Panc1 (cell line): ENCODE measurements around the gene MOB1A. TPM values are rescaled to one million over a fixed set of nuclear protein-coding genes. Genes with fewer than 3 reads are reported as not detected.

Experiments
- ATAC-seq: fragments of 200-7000 bp; cut with Tn5 transposase; 2 replicates; pipeline ENCODE4 v1.9.1; 2020; ENCODE audit warnings: mild to moderate bottlenecking, moderate library complexity
- BruUV-seq: library from RNA; stranded (reverse); fragments of 400-500 nt; replicated peaks from 2 replicates; lab custom pipeline; 2021; lab: Mats Ljungman, UMichigan
- CTCF ChIA-PET: fragments of 300-600 bp; sonication (Branson Sonifier 250); formaldehyde crosslinking; loops from one replicate; lab custom pipeline; 2022; ENCODE audit warnings: antibody characterized with exemption; lab: Charles Lee
- POLR2A ChIA-PET: fragments of 300-600 bp; sonication (Branson Sonifier 250); formaldehyde crosslinking; loops from one replicate; lab custom pipeline; 2022; ENCODE audit warnings: antibody characterized with exemption; lab: Charles Lee
- DNase-seq: peaks from one replicate; pipeline ENCODE4 v3.0.0-alpha.2; 2010; ENCODE audit warnings: low read depth, low spot score
- H3K27ac ChIP-seq: 2 replicates; pipeline ENCODE4 v1.5.1; 2011; ENCODE audit warnings: mild to moderate bottlenecking, low read length, inconsistent platforms
- H3K27me3 ChIP-seq: fragments of 200-500 bp; sonication (Bioruptor generic); 2 replicates; pipeline ENCODE4 v1.6.0; 2014; ENCODE audit warnings: low read length, inconsistent platforms; ENCODE audit not compliant: control insufficient read depth, insufficient read depth
- H3K36me3 ChIP-seq: fragments of 200-500 bp; sonication (Bioruptor generic); 2 replicates; pipeline ENCODE4 v1.5.1; 2014; ENCODE audit warnings: inconsistent platforms, mild to moderate bottlenecking, low read length, moderate library complexity; ENCODE audit not compliant: control insufficient read depth, insufficient read depth
- H3K4me1 ChIP-seq: 2 replicates; pipeline ENCODE4 v1.5.1; 2011; ENCODE audit warnings: inconsistent platforms, mild to moderate bottlenecking, low read length, moderate library complexity; ENCODE audit not compliant: control insufficient read depth, insufficient read depth
- H3K4me3 ChIP-seq, 2 experiments: 2 replicates each; pipeline ENCODE4 v1.5.1; 2011 to 2012; ENCODE audit warnings: low read depth in 2 of 2, low read length in 2 of 2, mild to moderate bottlenecking in 2 of 2, inconsistent platforms in 1 of 2, moderate library complexity in 1 of 2
- H3K9me3 ChIP-seq: fragments of 200-500 bp; sonication (Bioruptor generic); 2 replicates; pipeline ENCODE4 v1.5.1; 2014; ENCODE audit warnings: low read depth, mild to moderate bottlenecking, inconsistent platforms, low read length, moderate library complexity; ENCODE audit not compliant: control insufficient read depth, insufficient read depth
- CTCF ChIP-seq: fragments of 450-650 bp; IDR thresholded peaks from 2 replicates; pipeline ENCODE4 v1.5.1; 2017; ENCODE audit warnings: mild to moderate bottlenecking
- POLR2AphosphoS5 ChIP-seq: IDR thresholded peaks from 2 replicates; pipeline ENCODE4 v1.6.1; 2012; ENCODE audit warnings: mild to moderate bottlenecking, low read depth, low read length, moderate library complexity
- SIN3A ChIP-seq: IDR thresholded peaks from 2 replicates; pipeline ENCODE4 v1.6.1; 2012; ENCODE audit warnings: low read depth, mild to moderate bottlenecking, low read length, moderate library complexity, borderline replicate concordance; ENCODE audit not compliant: insufficient read depth
- TCF7L2 ChIP-seq: IDR thresholded peaks from 2 replicates; pipeline ENCODE4 v1.6.1; 2011; ENCODE audit warnings: mild to moderate bottlenecking, low read depth, low read length, inconsistent platforms
- in situ Hi-C: cut with HindIII; loops from 2 replicates; pipeline ENCODE4 v1.10.0; 2016; ENCODE audit warnings: low sequenced_read_pairs, low pct_unique_long_range_greater_than_20kb
- intact Hi-C: fragments of 100-400 bp; cut with micrococcal nuclease; formaldehyde crosslinking; loops from one replicate; pipeline ENCODE4 v1.10.0; 2022; ENCODE audit not compliant: unreplicated experiment
- total RNA-seq: library from RNA; stranded (reverse); gene quantifications from one replicate; pipeline ENCODE4 v1.2.1, GENCODE V29; 2021; ENCODE audit not compliant: unreplicated experiment
- TF ChIP-seq, protein P1 (sequence below), 2 experiments: IDR thresholded peaks; 2 replicates each; pipeline ENCODE4 v1.6.1; 2011 to 2012; ENCODE audit warnings: low read depth in 2 of 2, control low read depth in 1 of 2, low read length in 1 of 2, mild to moderate bottlenecking in 1 of 2, moderate library complexity in 1 of 2; ENCODE audit not compliant: insufficient read depth in 1 of 2

Gene MOB1A
- total RNA-seq, 1 experiment from 2014 or later: 184 TPM

DNA sequence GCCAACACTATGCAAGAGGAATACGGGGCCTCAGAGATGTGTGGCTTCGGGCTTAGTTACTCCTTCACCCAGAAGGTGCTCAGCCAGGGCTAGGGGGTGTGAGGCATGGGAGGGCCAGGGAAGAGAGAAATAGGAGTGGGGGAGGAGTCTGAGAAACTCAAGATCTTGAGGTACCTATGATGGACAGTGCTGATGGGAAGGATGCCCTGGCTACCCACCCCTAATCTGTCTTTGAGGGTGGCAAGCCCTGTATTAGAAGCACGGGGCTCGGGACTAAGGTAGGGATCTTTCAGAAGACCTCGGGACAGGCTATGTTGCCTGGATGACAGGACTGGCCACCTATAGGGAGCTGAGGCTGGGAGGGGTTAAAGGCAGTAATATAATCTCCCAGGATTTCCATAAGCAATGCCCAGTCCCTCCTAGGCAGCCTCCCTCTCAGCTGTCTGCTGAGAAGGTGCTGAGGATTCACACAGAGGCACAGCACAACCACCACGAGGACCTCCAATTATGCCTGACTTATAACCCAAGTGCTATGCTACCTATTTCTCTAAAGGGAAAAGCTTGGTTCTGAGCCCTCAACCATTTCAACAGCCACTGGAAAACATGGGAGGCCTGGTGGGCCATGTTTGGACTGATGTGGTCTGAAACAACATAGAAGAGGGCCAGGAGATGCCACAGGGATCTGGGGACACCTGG lies 43.1 kb upstream of the MOB1A start:
- in situ Hi-C loops (no loop called here), intact Hi-C loops (no loop called here)
- H3K4me1 ChIP-seq: peaks cover 9% of the 10 kb centered on the region; the same call in 1 of the 2 replicates
- ChIA-PET CTCF (no interaction called here), POLR2A (no interaction called here)
- no peak overlapping the region for H3K4me3 ChIP-seq
- DNase-seq (no peak), ATAC-seq (peak; percentile 43; the same call in 1 of the 2 replicates)
- H3K27ac ChIP-seq: no peak overlapping the region
- H3K9me3 ChIP-seq: no peaks in the 10 kb centered on the region
- BruUV-seq: TSS peak; percentile 16
- H3K27me3 ChIP-seq: no peaks in the 10 kb centered on the region
- H3K36me3 ChIP-seq: peaks cover 16% of the 10 kb centered on the region
- TF ChIP-seq, protein P1, sequence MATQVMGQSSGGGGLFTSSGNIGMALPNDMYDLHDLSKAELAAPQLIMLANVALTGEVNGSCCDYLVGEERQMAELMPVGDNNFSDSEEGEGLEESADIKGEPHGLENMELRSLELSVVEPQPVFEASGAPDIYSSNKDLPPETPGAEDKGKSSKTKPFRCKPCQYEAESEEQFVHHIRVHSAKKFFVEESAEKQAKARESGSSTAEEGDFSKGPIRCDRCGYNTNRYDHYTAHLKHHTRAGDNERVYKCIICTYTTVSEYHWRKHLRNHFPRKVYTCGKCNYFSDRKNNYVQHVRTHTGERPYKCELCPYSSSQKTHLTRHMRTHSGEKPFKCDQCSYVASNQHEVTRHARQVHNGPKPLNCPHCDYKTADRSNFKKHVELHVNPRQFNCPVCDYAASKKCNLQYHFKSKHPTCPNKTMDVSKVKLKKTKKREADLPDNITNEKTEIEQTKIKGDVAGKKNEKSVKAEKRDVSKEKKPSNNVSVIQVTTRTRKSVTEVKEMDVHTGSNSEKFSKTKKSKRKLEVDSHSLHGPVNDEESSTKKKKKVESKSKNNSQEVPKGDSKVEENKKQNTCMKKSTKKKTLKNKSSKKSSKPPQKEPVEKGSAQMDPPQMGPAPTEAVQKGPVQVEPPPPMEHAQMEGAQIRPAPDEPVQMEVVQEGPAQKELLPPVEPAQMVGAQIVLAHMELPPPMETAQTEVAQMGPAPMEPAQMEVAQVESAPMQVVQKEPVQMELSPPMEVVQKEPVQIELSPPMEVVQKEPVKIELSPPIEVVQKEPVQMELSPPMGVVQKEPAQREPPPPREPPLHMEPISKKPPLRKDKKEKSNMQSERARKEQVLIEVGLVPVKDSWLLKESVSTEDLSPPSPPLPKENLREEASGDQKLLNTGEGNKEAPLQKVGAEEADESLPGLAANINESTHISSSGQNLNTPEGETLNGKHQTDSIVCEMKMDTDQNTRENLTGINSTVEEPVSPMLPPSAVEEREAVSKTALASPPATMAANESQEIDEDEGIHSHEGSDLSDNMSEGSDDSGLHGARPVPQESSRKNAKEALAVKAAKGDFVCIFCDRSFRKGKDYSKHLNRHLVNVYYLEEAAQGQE (IDR thresholded peaks at IDR 0.05; ENCODE audit: insufficient read depth in 1 of 2, low read depth in 2 of 2, low read length in 1 of 2): no peak
- TF ChIP-seq POLR2AphosphoS5: peak; percentile 3; the same call in 1 of the 2 replicates

DNA sequence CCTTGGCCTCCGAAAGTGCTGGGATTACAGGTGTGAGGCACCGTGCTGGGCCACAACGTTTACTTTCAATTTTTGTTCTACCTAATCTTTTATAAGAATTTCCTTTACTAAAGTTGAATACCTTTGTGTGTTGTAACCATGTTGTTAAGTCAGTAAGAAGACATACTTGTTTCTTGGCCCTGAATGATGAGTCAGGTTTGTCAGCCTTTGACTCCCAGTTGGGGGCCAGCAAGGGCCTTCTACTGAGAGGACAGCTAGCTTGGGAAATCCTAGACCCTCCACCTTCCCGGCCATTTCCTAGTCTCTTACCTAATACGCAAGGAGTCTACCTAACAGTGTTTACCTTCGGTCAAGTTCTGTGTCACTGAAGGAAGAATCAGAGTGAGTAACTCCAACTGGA lies 42.4 kb upstream of the MOB1A start:
- TF ChIP-seq CTCF (no peak), POLR2AphosphoS5 (no peak), SIN3A (no peak), TCF7L2 (no peak)
- TF ChIP-seq, protein P1 (IDR thresholded peaks at IDR 0.05; ENCODE audit: insufficient read depth in 1 of 2, low read depth in 2 of 2, low read length in 1 of 2): no peak
- POLR2A ChIA-PET: no interaction called here
- Histone ChIP-seq H3K4me3 (no peak overlapping the region), H3K36me3 (peaks cover 18% of the 10 kb centered on the region), H3K27ac (no peak overlapping the region), H3K27me3 (no peaks in the 10 kb centered on the region), H3K9me3 (no peaks in the 10 kb centered on the region), H3K4me1 (peaks cover 7% of the 10 kb centered on the region; the same call in 1 of the 2 replicates)
- intact Hi-C loops: no loop called here
- ATAC-seq (no peak), DNase-seq (no peak)
- BruUV-seq: no TSS peak
- in situ Hi-C loops: no loop called here
- CTCF ChIA-PET: no interaction called here
